ENCODE measurements around the gene OR2C1.

The OR2C1 gene

DNA sequence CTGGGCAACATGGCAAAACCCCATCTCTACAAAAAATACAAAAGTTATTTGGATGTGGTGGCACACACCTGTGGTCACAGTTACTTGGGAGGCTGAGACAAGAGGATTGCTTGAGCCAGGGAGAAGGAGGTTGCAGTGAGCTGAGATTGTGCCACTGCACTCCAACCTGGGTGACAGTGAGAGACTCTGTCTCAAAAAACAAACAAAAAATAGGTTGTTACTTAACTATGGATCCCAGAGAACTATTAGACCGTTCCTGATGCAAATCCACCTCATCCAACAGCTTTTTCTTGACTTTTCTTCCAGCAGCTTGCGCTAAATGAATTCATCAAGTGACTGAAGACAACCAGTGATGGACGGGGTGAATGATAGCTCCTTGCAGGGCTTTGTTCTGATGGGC lies at the start of gene OR2C1:
Gene OR2C1, plus strand, starts transcription at position 301 of the 400 bp plus-strand sequence. Its CDS starts 52 bp downstream, at position 353.
- no peak for DNase-seq
- intact Hi-C loops (cut with DNase I): no loop called here

DNA sequence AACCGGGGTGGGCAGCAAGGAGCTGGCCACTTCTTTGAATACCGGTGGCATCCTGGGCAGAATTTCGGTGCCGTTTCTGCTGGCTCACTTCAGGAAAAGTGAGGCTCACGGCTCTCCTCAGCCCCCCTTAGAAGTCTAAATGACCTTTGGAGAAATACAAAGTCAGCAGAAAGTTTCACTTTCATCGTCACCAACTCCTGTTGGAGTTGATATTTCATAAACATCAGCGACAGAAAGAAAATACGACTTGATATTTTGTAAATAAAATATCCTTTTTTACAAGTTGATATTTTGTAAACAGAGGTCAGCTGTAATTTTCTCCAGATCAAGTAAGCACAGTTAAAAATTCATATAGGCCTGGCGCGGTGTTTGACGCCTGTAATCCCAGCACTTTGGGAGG lies 49.6 kb upstream of the OR2C1 start:
- intact Hi-C loops (cut with DNase I): loop anchor here (10.0 kb wide), 1 partner anchor 149 kb away; no protein-coding TSS in a partner anchor
- no peak for DNase-seq

DNA sequence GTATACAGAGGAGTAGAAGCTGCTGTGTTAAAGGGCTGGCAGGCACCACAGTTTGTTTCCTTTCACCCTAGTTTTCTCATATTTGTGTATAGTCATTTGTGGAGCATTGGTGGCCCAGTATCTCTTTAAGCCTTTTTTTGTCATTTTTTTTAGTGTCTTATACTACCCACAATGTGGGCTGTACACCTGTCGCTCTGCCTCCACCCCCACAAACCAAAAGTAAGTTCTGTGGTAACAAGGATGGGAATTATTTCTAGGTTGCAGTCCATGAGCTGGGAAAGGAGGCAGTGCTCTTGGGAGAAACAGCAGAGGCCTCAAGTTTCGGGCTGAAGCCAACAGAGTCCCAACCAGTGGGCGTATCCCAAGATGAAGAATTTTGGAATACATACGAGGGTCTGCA lies 44.2 kb upstream of the OR2C1 start:
- intact Hi-C loops (cut with DNase I): no loop called here
- DNase-seq: peak in 8 of 42 donors; percentile 9 to 68 (median 37)

DNA sequence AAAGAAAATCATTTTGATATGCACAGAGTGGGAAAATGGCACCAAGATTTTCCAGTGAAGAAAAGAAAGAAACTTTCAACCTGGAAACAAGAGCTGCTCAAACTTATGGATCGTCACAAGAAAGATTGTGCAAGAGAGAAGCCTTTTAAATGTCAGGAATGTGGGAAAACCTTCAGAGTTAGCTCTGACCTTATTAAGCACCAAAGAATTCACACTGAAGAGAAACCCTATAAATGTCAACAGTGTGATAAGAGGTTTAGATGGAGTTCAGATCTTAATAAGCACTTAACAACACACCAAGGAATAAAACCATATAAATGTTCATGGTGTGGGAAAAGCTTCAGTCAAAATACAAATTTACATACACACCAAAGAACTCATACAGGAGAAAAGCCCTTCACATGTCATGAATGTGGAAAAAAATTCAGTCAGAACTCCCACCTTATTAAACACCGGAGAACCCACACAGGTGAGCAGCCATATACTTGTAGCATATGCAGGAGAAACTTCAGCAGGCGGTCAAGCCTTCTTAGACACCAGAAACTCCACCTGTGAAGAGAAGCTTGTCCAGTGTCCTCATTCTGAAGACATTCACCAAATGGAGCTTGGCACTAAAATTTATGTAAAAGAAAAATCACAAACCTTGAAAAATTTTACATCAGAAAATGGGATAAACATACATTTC lies 38.2 kb upstream of the OR2C1 start:
- intact Hi-C loops (cut with DNase I): no loop called here
- no peak for DNase-seq

DNA sequence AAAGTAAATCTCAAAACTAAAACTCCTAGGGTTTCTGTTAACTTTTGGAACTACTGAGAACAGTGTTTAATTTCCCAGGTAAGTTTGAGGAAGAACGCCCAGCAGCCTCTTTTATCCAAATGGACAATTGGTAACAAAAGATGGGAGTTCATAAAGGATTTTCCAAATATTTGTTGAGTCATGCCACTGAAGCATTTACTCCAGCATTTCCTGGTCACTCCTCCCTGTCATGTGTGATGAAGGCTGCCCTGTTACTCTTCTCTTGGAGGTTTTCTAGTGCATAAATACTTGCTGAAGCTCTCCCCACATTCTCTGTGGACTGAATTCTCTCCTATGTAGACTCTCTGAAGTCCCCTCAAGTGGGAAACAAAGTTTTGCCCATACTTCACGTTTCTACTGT lies 33.9 kb upstream of the OR2C1 start:
- DNase-seq: no peak
- intact Hi-C loops (cut with DNase I): no loop called here

DNA sequence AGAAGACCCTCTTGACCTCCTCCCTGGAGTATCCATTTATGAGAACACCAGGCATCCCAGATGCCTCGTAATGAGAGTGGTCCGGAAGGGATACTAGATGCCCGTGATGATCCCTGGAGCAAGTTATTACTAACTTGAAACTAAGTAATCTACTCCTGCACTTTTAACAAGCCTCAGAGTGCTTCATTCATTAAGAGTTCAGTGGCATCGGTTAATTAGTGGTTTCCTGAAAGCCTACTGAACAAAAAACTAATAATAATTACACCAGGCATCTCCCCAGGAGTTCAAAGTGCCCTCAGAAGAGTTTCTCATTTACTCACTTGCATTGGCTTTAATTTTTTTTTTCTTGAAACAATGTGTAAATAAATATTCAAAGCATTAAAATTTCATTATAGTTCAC lies 28.2 kb upstream of the OR2C1 start:
- no peak for DNase-seq
- intact Hi-C loops (cut with DNase I): no loop called here

DNA sequence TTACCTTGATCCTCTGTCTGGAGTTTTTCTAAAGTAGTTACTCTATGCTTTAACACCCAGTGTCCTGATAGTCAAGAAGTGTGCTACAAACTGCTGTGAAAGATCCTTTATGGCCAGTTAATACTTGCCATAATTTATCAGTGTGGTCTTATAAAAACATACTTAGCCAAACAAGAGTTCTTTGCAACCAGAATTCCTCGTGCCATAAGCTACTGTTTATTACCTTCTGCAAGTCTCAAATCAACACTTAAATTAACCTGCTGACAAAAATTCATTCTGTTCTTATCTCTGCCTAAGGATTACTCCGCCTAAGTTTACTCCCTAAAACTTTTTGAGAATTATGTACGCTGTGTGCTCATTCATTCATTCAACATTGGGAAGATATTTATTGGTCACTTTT lies 27.6 kb upstream of the OR2C1 start:
- intact Hi-C loops (cut with DNase I): no loop called here
- DNase-seq: no peak

DNA sequence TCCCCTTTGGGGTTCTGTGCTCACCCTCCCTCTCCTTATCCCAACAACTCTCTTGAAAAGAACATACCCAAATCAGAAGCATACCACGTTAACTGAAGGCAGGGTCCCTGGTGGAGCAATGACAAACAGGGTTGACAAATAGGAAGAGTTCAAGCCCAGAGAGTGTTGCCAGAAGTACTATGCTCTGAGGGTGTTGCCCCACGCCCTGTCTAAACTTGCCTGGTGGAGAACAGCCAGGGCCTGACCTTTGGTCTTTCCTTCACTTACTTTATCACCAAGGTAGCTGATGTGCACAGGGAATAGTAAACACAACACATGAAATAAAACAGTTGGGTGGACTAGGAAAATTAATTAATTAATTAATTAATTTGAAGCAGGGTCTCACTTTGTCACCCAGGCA lies 27.0 kb upstream of the OR2C1 start:
- intact Hi-C loops (cut with DNase I): no loop called here

DNA sequence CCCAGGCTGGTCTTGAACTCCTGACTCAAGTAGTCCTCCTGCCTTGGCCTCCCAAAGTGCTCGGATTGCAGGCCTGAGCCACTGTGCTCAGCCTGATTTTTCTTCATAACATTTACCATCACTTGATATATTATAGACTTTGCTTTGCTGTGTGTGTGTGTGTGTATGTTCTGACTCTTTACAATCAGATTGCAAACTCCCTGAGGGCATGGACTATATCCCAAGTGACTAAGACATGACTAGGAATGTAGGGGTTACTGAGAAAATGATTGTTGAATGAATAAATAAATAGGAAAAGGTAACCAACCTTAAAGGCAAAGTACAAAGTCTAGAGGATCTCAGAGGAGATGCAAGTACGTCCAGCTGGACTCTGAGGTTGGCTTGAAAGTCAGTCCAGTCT lies 9.6 kb upstream of the OR2C1 start:
- no peak for DNase-seq

More for the DNA sequence above, 27.0 kb upstream of the OR2C1 start:
- DNase-seq: no peak

DNA sequence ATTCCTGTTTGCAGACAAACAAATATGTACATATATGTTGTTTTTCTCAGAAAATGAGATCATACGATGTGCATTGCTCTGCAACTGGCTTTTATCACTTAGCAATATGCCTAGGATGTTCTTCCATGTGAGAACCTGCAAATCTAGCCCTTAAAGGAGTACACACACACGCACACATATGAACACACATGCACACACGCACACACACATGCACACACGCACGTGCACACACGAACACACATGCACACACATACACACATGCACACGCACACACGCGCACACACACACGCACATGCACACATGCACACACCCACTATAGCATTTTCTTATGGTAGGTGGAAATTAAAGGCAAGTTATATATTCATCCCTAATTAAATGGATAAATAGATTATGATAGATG lies 8.1 kb upstream of the OR2C1 start:
- no peak for DNase-seq
- intact Hi-C loops (cut with DNase I): no loop called here

More for the DNA sequence above, 9.6 kb upstream of the OR2C1 start:
- intact Hi-C loops (cut with DNase I): no loop called here

DNA sequence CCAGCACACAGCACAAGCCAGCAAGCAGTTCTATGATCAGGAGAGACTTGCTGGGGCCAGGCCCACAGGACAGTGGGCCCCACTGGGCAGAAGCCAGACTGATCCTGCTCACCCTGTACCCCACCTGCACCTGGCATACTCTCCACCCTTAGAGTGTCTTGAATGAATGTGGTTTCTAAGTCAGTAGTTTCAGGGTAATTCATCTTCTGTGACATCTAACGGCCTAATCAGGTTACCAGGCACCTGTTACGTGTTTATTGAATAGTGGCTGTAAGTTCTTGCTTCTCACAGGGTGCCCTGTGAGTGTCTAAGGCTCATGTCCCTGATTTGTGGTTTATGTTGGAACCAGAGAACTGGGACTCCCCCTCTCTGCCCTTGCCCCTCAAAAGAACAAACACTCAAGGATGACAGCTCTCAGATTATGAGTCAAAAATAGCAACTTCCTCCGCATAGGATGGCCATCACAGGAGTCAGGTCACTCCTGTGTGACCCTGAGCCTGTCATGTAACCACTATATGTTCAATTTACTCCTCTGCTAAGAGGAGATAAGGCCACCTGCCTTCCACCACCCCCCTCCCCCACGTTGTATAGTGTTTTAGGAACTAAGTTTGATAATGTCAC lies 7.0 kb upstream of the OR2C1 start:
- DNase-seq: no peak
- intact Hi-C loops (cut with DNase I): no loop called here

DNA sequence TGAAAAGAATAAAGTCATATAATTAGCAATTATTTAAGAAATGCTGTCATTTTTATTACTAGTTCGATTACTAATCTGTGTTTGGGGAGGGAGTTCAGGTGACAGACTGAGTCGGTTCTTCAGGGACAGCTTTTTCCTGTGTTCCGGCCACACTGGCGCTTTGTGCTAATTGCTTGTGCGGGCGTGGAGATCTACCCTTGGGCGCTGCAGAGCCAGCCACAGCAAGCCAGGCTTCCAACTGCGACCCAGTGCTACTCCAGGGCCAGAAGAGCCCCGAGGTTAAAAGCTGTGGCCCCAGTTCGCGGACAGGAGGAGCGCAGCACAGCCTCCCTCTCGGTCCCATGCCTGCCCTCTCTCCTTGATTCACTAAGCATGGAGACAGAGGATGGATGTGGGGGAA lies 6.5 kb upstream of the OR2C1 start:
- intact Hi-C loops (cut with DNase I): no loop called here
- no peak for DNase-seq

DNA sequence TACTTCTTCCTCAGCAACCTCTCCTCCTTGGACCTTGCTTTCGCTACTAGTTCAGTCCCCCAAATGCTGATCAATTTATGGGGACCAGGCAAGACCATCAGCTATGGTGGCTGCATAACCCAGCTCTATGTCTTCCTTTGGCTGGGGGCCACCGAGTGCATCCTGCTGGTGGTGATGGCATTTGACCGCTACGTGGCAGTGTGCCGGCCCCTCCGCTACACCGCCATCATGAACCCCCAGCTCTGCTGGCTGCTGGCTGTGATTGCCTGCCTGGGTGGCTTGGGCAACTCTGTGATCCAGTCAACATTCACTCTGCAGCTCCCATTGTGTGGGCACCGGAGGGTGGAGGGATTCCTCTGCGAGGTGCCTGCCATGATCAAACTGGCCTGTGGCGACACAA lies 429 bp downstream of the OR2C1 start:
- DNase-seq: no peak
- intact Hi-C loops (cut with DNase I): no loop called here

DNA sequence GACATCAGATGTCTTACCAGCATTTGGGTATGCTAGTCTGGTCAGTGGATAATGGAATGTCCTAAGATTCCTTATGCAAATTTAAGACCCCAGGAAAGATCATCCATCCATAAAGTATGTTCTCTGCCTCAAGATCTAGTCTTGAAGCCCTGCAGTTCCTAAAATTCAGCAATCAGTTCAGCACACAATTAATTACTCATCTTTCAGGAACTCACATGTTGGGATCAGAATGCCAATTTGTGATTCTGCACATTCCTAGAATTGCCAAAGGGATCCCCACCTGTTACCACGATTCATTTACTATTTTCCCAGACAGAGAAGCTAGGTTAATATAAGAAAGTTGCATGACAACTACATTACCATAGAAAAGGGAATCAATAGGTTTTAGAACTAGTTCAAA lies 3.2 kb downstream of the OR2C1 start:
- DNase-seq: no peak
- intact Hi-C loops (cut with DNase I): no loop called here

DNA sequence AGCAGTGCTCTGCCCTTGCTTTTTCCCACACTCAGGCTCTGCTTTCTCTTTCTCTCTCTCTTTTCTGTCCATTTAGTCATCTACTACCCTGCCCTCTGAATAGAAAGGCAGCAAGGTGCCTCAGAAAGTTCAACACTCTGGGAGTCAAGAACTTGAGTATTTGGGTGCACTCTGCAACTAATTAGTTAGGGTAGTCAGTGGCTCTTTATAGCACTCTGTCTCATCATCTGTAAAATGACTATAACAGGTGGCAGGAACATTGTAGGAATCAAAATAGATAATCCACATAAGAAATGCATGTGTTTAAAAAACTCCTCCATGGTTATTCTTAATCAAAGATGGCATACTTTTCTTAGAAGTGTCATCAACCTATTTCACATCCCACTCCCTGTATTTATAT lies 7.2 kb downstream of the OR2C1 start:
- DNase-seq: no peak
- intact Hi-C loops (cut with DNase I): no loop called here

DNA sequence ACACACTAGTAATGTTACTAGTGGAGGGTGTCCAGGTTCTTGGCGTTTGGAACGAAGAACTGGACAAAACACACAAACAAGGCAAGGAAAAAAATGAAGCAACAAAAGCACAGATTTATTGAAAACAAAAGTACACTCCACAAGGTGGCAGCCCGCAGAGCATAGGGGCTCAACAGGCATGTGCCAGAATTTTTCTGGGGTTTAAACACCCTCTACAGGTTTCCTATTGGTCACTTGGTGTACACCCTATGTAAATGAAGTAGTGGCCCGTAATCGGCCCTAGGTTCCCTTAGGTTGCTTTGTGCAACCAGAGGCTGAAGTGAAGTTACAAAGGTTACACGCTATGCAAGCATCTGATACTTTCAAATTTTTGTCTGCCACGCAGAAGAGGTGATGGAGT lies 8.1 kb downstream of the OR2C1 start:
- DNase-seq: no peak
- intact Hi-C loops (cut with DNase I): no loop called here

DNA sequence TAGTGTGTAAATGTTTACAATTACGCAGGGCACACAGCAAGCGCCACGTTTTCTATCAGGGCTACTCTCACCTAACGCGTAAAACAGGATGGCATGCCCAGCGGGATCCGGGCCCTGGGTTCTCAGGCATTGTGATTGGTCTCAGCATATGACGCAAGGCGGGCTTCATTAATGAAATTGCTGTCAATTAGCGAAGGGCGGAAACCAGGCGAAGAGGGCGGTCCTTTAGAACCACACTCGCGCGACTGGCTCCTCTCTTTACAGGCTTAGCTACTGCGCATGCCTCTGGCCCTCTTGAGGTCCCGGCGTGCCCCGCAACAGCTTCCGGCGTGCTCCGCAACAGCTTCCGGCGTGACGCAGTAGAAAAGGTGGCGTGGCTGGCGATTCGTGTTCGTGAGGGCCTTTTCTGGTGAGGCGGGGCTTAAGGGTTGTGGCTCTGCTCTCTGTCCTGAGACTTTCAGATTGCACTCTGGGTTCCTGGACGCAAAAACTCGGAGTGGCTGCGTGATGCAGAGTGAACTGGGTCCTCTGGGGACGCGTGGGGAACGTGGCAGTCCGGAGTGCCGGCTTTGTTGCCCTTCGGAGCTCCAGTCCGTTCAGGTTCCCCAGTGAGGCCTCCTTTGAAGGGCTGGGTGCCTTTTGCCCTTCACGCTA lies 9.2 kb downstream of the OR2C1 start:
- intact Hi-C loops (cut with DNase I): no loop called here
- peak; percentile 83 to 98 (median 93) for DNase-seq

DNA sequence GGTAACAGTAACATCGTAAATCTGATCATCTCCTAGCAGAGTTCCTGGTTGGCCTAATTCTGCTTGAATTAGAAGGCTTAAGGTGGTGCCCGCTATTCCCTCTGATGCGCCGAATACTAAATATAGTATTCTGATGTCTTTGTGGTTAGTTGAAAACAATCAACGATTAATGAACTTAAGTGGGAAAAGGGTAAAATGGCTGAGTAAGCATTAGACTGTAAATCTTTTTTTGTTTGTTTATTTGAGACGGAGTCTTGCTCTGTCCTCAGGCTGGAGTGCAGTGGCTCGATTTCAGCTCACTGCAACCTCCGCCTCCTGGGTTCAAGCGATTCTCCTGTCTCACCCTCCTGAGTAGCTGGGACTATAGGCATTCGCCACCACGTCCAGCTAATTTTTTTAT lies 13.4 kb downstream of the OR2C1 start:
- intact Hi-C loops (cut with DNase I): no loop called here
- no peak for DNase-seq

DNA sequence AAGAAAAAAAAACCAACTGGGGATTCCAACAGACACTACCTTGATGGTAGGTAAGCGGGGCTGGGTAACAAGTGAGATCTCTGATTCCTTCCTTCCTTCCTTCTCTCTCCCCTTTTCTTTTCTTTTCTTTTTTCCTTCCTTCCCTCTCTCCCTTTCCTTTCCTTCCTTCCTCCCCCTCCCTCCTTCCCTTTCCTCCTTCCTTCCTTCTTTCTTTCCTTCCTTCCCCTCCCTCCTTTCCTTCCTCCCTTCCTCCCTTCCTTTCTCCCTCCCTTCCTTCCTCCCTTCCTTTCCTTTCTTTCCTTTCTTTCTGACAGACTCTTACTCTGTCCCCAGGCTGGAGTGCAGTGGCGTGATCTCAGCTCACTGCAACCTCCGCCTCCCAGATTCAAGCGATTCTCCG lies 20.0 kb downstream of the OR2C1 start:
- no peak for DNase-seq
- intact Hi-C loops (cut with DNase I): no loop called here

DNA sequence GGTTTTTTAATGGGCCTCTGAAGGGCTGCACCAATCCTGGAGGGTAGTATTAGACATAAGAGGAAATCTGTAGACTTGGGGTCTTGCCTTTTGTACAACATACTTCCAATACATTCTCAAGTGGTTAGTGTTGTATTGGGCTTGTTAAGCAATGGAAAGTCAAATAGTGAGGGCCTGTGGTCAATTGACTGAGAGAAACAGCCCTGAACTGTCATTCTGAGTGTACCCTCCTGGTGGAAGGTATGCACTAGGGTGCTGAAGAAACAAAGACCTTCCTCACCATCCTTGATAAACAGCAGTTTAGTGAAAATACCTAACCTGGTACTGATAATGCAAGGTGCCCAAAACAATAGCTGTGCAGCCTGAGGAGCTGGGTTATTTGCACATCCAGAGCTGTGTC lies 22.2 kb downstream of the OR2C1 start:
- intact Hi-C loops (cut with DNase I): no loop called here
- no peak for DNase-seq

DNA sequence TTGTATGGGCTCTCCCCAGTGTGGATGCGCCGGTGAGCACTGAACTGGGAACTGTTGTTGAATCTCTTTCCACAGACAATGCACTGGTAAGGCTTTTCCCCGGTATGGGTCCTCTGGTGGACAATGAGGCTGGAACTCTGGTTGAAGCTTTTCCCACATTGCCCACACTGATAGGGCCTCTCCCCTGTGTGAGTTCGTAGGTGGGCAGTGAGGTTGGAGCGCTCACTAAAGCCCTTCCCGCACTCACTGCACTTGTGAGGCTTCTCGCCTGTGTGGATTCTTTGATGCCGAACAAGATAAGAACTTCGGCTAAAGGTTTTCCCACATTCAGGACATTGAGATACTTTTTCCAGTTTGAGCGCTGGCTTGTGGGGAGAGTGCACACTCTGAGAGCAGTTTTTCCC lies 27.4 kb downstream of the OR2C1 start:
- no peak for DNase-seq
- intact Hi-C loops (cut with DNase I): no loop called here

Data from head of caudate nucleus (tissue), 42 donors.